BJ (cell line): Measurements from ENCODE around the gene STXBP3. TPM values are rescaled to one million over a fixed set of nuclear protein-coding genes. Genes with fewer than 3 reads are reported as not detected.

Source experiments
- CTCF ChIA-PET: fragments of 350-600 bp; formaldehyde crosslinking; extraction: SDS; loops from one replicate; lab custom pipeline; 2021; ENCODE audit warnings: antibody characterized with exemption, inconsistent platforms; lab: Yijun Ruan, JAX
- POLR2A ChIA-PET: fragments of 300-600 bp; sonication (Branson Sonifier 250); formaldehyde crosslinking; extraction: SDS; loops from one replicate; lab custom pipeline; 2021; ENCODE audit warnings: antibody characterized with exemption; lab: Charles Lee
- DNase-seq: peaks from one replicate; pipeline ENCODE4 v3.0.0-alpha.2; 2011; ENCODE audit warnings: low read depth
- H3K27me3 ChIP-seq: 2 replicates; pipeline ENCODE4 v1.6.0; 2011; ENCODE audit warnings: low read length; ENCODE audit not compliant: control insufficient read depth, insufficient read depth
- H3K36me3 ChIP-seq: 2 replicates; pipeline ENCODE4 v1.5.1; 2011; ENCODE audit warnings: low read length; ENCODE audit not compliant: control insufficient read depth, insufficient read depth
- H3K4me3 ChIP-seq: 2 replicates; pipeline ENCODE4 v1.5.1; 2011; ENCODE audit warnings: low read depth, mild to moderate bottlenecking, control low read depth, low read length
- polyA plus RNA-seq: library from polyadenylated mRNA; depleted of rRNA; stranded (reverse); fragments of >200 nt; gene quantifications from 2 replicates; pipeline ENCODE4 v1.2.3, GENCODE V29; 2011
- TF ChIP-seq, protein P1 (sequence below): IDR thresholded peaks from 2 replicates; pipeline ENCODE4 v1.5.1; 2011; ENCODE audit warnings: low read depth, mild to moderate bottlenecking, control low read depth, inconsistent platforms, low read length, moderate library complexity; ENCODE audit not compliant: insufficient read depth

The STXBP3 gene
- polyA plus RNA-seq, 1 experiment: 10.8 TPM

GRCh38 chr1:108842525-108843181 is 96.2 kb downstream of the STXBP3 start:
- H3K4me3 ChIP-seq: no peak overlapping the region
- 0 out of 2 replicates have a peak, but pooled peaks cover 3% of the 10 kb centered on the region for H3K27me3 ChIP-seq
- TF ChIP-seq, protein P1, sequence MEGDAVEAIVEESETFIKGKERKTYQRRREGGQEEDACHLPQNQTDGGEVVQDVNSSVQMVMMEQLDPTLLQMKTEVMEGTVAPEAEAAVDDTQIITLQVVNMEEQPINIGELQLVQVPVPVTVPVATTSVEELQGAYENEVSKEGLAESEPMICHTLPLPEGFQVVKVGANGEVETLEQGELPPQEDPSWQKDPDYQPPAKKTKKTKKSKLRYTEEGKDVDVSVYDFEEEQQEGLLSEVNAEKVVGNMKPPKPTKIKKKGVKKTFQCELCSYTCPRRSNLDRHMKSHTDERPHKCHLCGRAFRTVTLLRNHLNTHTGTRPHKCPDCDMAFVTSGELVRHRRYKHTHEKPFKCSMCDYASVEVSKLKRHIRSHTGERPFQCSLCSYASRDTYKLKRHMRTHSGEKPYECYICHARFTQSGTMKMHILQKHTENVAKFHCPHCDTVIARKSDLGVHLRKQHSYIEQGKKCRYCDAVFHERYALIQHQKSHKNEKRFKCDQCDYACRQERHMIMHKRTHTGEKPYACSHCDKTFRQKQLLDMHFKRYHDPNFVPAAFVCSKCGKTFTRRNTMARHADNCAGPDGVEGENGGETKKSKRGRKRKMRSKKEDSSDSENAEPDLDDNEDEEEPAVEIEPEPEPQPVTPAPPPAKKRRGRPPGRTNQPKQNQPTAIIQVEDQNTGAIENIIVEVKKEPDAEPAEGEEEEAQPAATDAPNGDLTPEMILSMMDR: no peak
- POLR2A ChIA-PET: no interaction called here
- CTCF ChIA-PET: interaction anchor here (1.2 to 1.8 kb wide), 2 partner anchors 14 to 22 kb away, joined by 3 to 7 read pairs; no protein-coding TSS in a partner anchor
- DNase-seq: no peak
- no peaks in the 10 kb centered on the region for H3K36me3 ChIP-seq

DNA sequence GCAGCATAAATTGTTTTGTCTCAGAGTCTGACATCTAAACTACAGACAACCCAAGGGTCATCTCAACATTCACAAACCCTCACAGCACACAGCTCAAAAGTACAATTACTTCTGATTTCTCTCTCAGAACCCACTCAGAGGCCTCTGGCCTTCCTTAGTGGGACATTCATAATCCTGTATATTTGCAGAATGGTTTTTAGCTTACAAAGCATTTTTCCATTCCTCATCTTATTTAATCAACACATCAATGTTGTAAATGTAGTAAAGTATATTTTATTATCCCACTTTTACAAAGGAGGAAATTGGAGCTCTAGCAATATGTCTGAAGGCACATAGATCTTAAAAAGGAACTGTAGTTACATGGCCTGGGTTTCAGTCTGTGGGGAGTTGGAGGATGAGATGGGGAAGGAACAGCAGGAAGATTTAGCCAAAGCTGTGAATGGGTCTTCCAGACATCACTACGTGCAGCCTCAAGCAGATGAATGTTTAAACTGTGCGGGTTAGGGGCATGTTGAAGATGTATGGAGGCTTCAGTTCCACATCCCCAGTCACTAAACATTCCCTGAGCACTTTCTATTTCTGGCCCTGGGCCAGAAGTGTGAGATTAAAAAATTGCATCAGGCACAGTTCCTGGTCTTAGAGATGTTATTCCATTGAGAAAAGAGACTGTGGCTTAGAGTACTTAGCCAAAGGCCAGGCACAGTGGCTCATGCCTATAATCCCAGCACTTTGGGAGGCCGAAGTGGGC is 97.1 kb downstream of the STXBP3 start:
- POLR2A ChIA-PET: no interaction called here
- no peak for DNase-seq
- 0 out of 2 replicates have a peak, but pooled peaks cover 3% of the 10 kb centered on the region for H3K27me3 ChIP-seq
- H3K36me3 ChIP-seq: no peaks in the 10 kb centered on the region
- CTCF ChIA-PET: interaction anchor here (1.1 to 1.2 kb wide), 3 partner anchors 13 to 56 kb away, joined by 3 read pairs; partner anchors contain the start of gene AKNAD1
- TF ChIP-seq, protein P1: no peak
- H3K4me3 ChIP-seq: no peak overlapping the region

DNA sequence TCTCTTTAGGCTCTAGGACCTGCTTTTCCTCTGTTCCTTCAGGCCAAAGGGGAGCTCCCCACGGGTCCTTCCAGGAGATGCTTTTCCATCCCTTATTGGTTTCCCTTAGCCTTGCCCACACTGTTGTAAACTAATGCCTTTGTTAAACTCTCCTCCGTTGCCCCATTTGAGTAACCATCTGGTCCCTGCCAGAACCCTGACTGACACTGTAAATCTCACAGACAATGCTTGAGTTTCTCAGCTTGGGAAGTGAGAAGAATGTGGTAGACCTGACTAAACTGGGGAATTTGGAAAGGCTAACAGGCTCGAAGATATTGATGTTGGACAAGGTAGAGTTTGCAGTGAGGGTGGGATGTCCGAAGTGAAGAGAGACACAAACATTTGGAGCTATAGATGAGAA is 99.0 kb downstream of the STXBP3 start:
- H3K36me3 ChIP-seq: no peaks in the 10 kb centered on the region
- no peak for DNase-seq
- TF ChIP-seq, protein P1: no peak
- peaks cover 3% of the 10 kb centered on the region; the same call in 1 of the 2 replicates for H3K27me3 ChIP-seq
- H3K4me3 ChIP-seq: no peak overlapping the region
- CTCF ChIA-PET: interaction anchor here (1.9 kb wide), 1 partner anchor 17 kb away, joined by 5 read pairs; no protein-coding TSS in a partner anchor
- POLR2A ChIA-PET: interaction anchor here (0.6 kb wide), 1 partner anchor 48 kb away, joined by 4 read pairs; no protein-coding TSS in a partner anchor

DNA sequence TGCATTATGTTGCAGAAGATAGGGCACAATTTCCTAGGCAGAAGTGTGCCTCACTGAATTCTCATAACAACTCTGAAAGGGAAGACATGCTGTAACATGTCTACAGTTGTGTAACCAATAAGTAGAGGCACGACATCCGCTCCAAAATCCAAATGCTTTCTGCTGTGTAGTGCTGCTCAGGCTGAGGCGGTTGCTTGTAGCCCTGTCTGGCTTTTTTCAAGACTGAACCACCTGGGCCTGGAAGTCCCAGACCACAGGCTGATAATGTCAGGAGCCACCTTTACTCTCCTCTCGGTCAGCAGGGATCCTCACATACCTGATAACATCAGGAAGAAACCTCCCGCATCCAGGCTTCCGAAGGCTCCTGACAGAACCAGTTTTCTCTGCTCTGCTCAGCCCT is 99.5 kb downstream of the STXBP3 start:
- H3K4me3 ChIP-seq: no peak overlapping the region
- H3K36me3 ChIP-seq: no peaks in the 10 kb centered on the region
- TF ChIP-seq, protein P1: no peak
- DNase-seq: no peak
- CTCF ChIA-PET: interaction anchor here (1.9 kb wide), 1 partner anchor 17 kb away, joined by 5 read pairs; no protein-coding TSS in a partner anchor
- POLR2A ChIA-PET: interaction anchor here (0.6 kb wide), 1 partner anchor 47 kb away, joined by 4 read pairs; no protein-coding TSS in a partner anchor
- peaks cover 3% of the 10 kb centered on the region; the same call in 1 of the 2 replicates for H3K27me3 ChIP-seq

DNA sequence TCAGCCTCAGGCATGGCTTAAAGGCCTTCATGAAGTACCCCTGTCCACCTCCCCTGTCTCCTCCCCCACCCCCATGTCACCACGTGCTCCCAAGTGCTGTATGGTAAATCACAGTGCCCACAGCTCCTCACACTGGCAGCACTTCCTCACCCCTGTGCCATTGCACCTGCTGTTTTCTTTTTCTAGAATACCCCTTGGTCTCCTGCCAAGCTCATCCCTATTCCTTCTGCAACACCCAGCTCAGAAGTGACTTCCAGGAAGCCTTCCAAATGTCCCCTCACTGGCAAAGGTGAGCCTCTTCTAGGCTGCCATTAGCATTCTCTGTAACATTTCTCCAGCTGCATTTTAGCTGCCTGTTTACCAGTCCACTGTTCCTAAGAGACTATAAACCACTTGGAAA is 101.0 kb downstream of the STXBP3 start:
- ChIA-PET POLR2A (no interaction called here), CTCF (no interaction called here)
- Histone ChIP-seq H3K27me3 (peaks cover 1% of the 10 kb centered on the region; the same call in 1 of the 2 replicates), H3K36me3 (no peaks in the 10 kb centered on the region), H3K4me3 (no peak overlapping the region)
- DNase-seq: no peak
- TF ChIP-seq, protein P1: no peak
